Measurements from ENCODE around the gene C20orf204.

C20orf204 gene

GRCh38 chr20:64072498-64073063 lies 36.6 kb downstream of the C20orf204 start:
- DNase-seq: no peak

DNA sequence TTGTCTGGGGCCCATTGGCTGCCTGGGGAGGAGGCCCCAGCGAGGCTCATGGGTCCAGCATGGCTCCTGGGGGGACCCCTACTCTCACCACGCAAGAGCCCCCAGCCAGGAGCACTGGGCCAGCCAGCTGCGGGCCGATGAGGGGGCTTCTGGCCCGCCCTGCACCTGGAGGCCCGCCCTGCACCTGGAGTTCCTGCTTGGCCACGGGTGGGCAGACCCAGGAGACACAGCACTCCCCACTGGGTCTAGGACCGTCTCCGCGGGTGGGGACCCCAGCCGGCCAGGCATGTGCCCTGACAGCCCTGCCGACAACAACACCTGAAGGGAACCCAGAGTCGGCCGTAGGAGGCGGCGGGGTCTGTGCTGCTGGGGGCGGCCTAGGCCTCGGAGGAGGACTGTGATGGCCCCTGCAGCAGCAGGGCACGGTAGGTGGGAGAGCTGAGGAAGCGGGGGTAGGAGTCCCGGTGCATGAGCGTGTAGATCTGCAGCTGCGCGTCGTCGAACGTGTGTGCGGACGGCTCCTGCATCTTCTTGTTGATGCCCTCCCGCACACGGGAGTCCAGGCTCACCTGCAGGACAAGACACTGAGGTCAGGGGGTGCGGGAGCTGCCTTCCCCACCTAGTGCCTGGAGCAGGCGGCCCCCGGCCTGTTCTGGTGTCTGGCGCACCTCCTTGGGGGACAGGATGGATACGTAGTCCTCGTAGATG lies 37.6 kb downstream of the C20orf204 start:
- DNase-seq: no peak

DNA sequence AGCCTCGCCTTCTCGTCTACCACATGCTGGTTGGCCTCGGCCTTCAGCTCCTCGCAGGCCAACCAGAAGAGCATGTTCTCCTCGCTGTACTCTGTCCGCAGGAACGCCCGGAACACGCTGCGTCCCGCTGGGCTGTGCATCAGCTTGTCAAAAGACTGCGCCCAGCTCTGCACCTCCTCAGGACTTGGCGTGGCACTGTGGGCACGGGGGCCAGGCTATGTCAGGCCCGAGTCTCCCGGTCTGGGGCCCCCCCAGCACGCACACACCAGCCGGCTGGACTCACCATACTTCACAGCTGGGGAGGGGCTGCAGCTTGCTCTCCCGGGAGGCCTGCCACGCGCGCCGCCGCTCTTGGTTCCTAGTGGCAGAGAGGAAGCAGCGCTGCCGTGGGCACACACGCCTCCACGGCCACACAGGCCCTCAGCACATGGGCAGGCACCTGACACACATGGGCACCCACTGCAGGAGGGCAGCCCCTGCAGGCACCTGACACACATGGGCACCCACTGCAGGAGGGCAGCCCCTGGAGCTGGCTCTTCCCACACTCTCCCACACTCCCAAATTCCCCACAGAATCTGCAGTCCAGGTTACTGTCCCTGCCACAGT lies 38.3 kb downstream of the C20orf204 start:
- DNase-seq: no peak

GRCh38 chr20:64074963-64075362 lies 39.0 kb downstream of the C20orf204 start:
- no peak for DNase-seq

- DNase-seq: no peak
These were observed 39.6 kb downstream of the C20orf204 start for GRCh38 chr20:64075556-64075955.

GRCh38 chr20:64076061-64076997 lies 40.3 kb downstream of the C20orf204 start:
- no peak for DNase-seq

GRCh38 chr20:64077094-64077493 lies 41.1 kb downstream of the C20orf204 start:
- no peak for DNase-seq

- no peak for DNase-seq
These were observed 41.5 kb downstream of the C20orf204 start for GRCh38 chr20:64077541-64077875.

GRCh38 chr20:64077876-64078551 lies 42.0 kb downstream of the C20orf204 start:
- no peak for DNase-seq

- no peak for DNase-seq
These were observed 42.9 kb downstream of the C20orf204 start for GRCh38 chr20:64078934-64079272.

- peak; percentile 62 to 66 for DNase-seq
These were observed 43.5 kb downstream of the C20orf204 start, which contains the start of gene RGS19 for GRCh38 chr20:64079273-64080012. TSS of gene RGS19 (minus strand) at chr20:64079518. CDS start at chr20:64076886, 2,632 bp downstream.

DNA sequence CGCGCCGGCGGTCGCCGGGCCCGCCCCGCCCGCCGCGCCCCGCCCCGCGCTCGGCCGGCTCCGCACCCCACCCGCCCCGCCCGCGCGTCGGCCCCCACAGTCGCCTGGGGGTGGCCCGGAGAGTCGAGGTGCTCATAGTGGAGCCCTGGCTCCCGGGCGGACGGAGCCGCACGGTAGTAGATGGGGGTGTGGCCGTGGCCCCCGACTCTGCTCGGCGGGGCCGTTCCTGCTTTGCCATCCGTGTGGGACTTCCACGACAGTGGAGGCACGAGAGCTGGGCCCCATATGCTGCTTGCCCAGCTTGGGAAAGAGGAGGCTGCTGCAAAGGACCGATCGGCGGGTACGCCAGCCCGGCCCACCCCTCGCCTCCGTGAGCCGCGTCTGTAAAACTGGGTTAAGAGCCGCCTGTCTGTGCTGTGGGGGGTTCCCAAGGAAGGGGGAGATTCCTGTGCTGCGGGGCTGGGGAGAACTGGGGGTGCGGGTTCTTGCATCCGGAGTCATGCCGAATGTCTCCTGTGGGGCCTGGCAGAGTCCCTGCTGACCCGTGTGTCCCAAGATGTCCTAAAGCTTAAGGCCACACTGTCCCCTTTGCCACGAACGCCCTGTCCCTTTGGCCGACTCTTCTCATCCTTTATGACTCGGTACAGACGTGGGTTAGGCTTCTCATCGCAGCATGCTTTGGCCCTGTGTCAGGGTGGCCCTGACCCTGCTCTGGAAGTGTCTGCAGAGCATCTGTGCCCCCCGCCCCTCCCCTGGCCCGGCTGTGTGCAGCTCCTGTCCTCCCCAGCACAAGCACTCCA lies 44.2 kb downstream of the C20orf204 start, which contains the start of gene OPRL1:
Gene OPRL1, plus strand, starts transcription at position 70 of the 800 bp plus-strand sequence. CDS start 12,639 bp downstream, outside the sequence.
- DNase-seq: no peak

DNA sequence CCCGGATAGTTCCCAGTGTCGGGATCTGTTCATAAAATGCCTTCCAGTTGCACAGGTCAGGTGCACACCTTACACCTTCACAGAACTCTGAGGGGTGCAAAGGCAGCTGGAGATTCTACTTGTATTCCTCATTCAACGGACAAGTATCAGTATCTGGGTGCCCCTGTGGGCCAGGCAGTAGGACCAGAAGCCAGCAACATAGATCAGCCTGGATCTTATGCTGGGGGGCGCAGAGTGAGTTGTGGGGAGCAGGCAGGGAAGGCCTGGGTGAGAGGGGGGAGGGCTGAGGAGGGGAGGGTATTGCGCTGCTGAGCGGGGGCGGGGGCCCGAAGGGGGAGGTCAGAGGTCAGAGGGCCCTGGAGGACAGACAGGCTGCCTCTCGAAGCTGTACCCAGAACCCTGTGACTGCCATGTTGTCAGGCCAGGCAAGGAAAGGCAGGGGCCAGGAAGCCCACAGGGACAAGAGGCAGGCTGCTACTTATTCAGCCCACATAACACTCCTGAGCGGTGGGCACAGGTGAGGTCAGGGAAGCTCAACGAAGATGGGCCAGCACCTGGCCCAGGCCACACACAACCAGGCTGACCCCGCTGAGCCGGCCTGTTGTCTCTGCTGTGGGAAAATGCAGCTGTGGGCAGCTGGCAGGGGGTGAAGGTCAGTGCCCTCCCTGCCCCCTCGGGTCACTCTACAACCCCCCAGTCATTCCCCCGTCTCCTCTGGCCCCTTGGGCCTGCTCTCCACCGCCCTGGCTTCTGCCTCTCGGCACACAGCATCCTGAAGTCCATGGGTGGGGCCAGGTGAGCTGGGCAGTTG lies 45.0 kb downstream of the C20orf204 start:
- DNase-seq: no peak

DNA sequence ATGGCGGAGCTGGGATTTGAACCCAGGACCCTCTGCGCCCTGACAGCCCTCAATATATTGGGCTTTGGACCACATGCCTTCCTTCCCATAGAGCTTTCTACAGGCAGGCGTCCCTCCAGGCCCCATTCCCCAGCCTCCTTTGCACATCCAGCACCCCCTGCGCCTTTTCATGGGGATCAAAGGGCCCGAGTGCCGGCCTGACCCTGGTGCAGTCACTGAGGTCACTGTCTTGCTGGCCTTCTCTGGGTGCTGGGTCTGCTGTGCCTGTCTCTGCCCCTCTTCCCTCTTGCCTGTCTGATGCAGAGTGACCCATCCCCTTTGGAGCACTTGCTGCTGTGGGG lies 45.6 kb downstream of the C20orf204 start:
- DNase-seq: no peak

DNA sequence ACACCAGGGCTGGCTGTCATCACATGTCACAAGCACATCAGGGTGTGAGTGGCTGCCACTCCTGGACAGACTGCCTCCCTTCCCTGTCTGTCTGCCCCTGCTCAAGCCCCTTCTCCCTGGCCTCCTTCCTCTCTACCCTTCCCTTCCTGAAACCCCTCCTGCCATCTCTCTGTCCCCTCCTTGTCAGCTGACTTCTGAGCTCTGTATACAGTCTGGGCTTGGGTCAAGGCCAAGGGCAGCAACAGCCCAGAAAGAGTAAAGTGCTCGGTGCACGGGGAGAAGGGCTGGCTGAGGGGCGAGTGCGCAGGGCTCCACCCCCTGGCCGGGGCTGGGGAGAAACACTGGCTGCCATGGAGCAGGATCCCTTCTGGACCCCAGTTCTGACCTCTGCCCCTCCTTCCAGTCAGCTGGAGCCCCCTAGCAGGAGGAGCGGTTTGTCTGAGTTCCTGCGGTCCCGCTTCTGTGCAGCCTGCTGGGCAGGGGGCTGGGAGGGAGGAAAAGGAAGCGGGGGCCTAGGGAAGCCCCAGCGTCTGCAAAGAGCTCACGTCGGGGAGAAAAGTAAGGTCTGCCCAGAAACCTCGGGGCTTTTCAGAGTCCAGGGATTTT lies 46.2 kb downstream of the C20orf204 start:
- DNase-seq: no peak

DNA sequence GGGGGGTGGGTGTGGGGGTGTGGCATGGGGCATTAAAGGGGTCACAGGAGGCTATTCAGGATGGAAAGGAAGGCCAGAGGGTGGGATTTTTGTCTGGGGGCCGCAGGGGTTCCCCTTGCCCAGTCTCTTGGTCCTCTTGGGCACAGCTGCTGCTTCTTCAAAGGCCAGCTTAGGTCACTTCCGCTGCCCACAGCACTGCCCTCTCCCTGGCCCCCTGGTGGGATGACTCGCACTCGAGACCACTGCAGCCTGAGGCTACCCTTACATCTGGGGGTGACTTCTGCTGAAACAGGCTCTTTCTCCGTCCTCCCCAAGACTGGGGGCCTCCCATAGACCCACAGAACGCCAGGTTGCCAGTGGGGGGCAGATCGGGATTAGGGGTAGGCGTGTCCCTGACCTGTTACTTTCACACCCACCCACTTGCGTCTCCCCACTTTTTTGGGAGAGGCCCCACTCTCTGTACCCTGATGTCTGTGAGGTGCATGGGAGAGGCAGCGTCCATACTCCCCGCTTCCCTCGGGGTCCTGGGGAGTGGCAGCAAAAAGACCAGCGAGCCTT lies 46.9 kb downstream of the C20orf204 start:
- no peak for DNase-seq

GRCh38 chr20:64083378-64083803 lies 47.4 kb downstream of the C20orf204 start:
- peak; percentile 65 to 72 for DNase-seq

- no peak for DNase-seq
These were observed 48.1 kb downstream of the C20orf204 start, which contains the start of gene LKAAEAR1 for GRCh38 chr20:64083804-64084684. TSS of gene LKAAEAR1 (minus strand) at chr20:64084398. CDS start at chr20:64084219, 179 bp downstream.

Data from stimulated activated CD4-positive, alpha-beta T cell treated with anti-CD3 and anti-CD28 coated beads, Interleukin-2, amount 100 ng/mL, for 48 hours (primary cell).